ENCODE data around the gene HECW1.

- no peak for TF ChIP-seq CTCF (conservative IDR thresholded peaks at IDR 0.05 in 1 of 2, IDR thresholded peaks at IDR 0.05 in 1 of 2; ENCODE audit: extremely low read depth in 1 of 2, insufficient read depth in 1 of 2, low read depth in 1 of 2, low read length in 2 of 2)
- no peak for TF ChIP-seq EZH2 (IDR thresholded peaks at IDR 0.05; ENCODE audit: borderline replicate concordance, low read length)
Observed at GRCh38 chr7:43294080-43294630, 181.7 kb downstream of the HECW1 start.

All from mammary epithelial cell (primary cell).